Hindlimb muscle (tissue), 1 donor: ENCODE data around the gene ETFA. TPM values are rescaled to one million over a fixed set of nuclear protein-coding genes. Genes with fewer than 3 reads are reported as not detected.

ENCODE experiments used
- DNase-seq: peaks from one replicate; pipeline ENCODE4 v3.0.0-alpha.2; 2013
- polyA plus RNA-seq: library from polyadenylated mRNA; unstranded; fragments of 120-200 nt; gene quantifications from one replicate; pipeline ENCODE4 v1.2.1, GENCODE V29; 2013; ENCODE audit not compliant: insufficient read length

ETFA gene
- polyA plus RNA-seq, 1 donor, result 118 TPM

- DNase-seq, result no peak
These were observed 101.7 kb downstream of the ETFA start for GRCh38 chr15:76209523-76209922.

DNA sequence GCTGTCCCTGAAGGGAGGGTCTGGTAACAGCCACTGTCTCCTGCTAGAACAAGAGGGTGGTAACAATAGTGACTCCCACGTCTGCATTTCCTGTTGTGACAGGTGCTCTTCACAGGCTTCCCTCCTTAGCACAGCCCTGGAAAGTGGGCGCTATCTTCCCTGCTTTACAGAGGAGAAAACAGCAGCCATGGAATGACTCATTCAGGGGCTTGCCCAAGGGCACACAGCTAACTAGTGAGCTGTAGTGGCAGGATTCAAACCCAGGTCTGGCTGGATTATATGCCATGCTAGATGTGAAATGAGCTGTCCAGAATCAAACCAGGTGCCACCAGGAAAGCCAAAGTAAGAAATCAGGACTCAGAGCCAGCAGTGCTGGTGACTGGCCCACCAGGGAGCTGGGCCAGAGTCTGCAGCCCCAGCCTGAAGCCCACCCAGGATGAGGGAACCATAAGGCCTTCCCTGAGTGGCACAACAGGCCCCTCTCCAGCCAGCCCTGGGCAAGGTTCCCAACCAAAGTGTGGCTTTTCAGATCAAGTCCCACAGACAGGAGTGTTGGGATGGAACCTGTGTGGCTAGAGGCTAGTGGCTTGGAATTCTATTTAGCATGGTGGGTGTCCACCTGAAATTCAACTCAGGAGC lies 102.4 kb downstream of the ETFA start:
- no peak for DNase-seq

DNA sequence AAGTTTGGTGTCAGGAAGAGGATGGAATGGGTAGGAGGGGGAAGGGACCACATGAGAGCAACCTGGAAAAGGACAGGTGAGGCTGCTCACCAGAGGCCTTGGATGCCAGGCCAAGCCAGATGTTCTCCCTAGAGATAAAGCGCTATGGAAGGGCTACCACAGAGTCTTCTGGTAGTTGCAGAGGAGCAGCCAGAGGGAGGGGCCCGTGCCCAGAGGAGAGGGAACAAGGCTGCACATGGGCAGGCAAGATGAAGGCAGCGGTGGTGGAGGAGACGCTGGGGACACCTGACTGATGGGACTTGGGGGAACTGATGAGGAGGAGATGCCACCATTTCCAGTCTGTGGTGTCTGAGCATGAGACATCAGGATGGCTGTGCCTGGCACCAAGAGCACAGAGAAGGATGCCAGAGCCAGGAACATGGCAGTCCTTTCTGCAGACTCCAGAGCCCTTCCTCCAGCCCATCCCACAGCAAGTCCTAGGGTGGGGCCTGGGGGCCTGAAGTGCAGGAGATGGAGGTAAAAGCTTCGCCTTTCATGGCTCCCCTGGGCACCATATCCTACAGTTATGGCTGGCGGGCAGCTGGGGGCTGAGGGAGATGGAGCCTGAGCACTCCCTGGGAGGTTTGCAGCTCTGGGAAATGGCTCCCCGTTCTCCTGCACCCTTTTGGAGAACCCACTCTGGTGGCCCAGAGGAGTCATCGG lies 103.0 kb downstream of the ETFA start:
- DNase-seq, result no peak

- DNase-seq, result no peak
These were observed 104.8 kb downstream of the ETFA start for GRCh38 chr15:76206325-76206976.

- no peak for DNase-seq
These were observed 106.3 kb downstream of the ETFA start for GRCh38 chr15:76204916-76205460.

- no peak for DNase-seq
These were observed 107.0 kb downstream of the ETFA start for GRCh38 chr15:76204109-76204845.

DNA sequence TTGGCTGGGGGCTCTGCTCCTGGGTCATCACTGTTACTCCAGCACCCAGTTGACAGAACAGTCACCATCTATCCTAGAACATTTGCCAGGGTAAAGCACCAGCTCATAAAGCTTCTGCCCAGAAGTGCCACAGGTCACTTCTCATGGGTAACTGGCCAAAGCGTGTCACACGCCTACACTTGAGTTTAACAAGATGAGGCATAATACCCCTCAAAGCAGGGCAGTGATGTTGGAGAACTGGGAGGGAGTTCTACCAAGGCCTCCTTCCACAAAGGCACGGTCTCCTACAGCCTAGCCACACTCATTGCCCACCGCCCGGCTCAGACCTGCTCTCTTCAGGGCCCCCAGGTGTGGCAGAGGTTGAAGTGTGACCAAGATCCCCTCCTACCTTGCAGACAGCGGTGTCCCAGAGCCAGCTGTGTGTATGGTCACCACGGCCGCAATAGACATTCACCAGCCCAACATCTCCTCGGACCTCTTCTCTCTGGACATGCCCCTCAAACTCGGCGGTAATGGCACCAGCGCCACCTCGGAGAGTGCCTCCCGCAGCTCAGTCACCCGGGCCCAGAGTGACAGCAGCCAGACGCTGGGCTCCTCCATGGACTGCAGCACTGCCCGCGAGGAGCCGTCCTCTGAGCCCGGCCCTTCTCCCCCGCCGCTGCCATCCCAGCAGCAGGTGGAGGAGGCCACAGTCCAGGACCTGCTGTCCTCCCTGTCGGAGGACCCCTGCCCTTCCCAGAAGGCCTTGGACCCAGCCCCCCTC lies 107.7 kb downstream of the ETFA start:
- no peak for DNase-seq

GRCh38 chr15:76201536-76202255 lies 109.6 kb downstream of the ETFA start:
- no peak for DNase-seq

DNA sequence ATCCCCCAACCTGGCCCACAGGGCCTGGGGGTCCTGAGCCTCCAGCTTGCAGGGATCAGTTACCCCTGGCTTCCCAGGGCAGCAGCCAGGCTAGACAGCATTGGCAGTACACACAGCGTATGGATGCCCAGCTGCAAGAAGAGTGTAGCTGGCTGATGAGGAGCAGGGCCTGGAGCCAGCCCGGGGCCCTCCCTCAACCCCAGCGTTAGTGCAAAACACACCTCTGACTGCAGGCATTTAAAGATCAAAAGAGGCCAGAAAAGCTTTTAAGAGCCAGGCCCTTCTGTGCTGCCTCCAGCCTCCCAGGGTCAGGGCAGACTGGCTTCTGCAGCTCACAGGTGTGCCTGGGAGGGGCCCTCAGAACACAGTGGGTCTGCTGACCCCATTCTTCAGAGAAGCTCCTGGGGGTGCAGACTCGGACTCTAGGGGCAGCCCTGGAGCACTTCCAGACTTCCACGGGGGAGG lies 110.6 kb downstream of the ETFA start:
- no peak for DNase-seq

- no peak for DNase-seq
These were observed 111.2 kb downstream of the ETFA start for GRCh38 chr15:76200083-76200465.

DNA sequence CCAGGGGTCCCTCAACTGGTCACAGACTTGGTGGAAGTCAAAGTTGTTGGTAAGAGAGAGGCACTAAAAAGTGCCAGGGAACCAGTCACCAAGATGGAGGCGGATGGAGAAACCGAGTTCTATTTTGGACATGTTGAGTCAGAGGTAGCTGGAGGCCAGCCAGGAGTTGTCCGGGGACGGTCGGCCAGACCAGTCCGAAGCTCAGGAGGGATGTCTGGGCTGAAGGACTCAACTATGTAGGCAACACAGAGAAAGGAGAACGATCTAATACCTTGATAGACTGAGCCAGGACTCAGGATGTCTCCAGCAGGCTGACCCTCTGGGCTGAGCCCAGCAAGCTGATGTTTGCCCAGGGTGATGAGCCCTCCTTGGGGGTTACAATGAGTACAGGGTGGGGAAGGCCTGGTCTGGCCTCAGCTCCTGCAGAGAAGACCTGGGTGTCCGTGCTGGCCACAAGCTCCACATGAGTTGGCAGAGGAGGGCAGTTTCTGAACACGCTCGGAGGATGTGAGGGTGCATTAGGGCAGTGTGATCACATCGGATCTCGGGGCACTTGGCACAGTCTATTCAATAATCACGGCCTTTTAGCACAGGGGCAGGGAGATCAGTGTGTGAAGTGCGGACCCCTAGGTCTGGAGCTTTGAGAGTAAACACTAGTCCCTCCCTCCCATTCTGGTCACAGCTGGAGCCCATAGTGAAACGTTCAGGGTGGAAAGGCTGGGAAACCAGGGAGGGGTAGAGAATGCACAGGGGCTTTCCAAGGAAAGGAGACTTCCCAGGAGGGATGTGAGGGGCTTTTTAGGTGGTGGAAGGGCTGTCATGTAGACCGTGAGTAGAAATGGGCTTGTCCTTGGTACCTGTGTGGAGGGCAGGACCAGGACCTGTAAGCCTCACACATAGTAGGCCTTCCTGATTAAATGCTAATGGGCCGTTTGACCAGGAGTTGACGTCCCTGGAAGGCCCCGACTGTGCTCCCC lies 111.9 kb downstream of the ETFA start:
- no peak for DNase-seq

DNA sequence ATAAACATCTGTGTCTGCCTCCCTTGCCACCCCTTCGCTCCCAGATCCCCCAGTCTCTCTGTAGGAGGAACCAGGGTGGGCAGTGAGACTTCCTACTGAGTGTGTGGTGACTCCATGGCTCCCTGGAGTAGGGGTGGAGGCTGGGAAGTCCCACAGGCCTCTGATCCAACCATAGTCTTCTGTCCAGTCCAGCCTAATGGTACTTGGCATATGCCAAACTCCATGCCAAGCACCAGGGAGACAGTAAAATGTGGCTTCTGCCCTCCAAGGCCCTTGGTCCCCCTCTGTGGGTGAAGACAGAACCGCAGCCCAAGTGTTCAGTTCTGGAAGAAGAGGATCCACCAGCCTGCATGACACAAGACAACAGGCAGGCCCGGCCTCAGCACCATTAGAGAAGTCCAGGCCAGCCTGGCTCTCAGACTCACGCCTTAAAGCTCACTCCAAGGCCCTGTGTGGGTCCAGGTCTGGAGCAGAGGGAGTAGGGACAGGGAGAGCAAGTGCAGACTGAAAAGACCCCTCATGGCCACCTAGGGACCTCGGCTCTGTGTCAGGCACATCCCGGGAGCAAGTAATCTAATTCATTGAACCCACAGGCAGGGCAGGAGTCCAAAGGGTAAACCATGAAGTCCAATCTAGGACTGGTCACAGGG lies 112.7 kb downstream of the ETFA start:
- DNase-seq, result no peak

DNA sequence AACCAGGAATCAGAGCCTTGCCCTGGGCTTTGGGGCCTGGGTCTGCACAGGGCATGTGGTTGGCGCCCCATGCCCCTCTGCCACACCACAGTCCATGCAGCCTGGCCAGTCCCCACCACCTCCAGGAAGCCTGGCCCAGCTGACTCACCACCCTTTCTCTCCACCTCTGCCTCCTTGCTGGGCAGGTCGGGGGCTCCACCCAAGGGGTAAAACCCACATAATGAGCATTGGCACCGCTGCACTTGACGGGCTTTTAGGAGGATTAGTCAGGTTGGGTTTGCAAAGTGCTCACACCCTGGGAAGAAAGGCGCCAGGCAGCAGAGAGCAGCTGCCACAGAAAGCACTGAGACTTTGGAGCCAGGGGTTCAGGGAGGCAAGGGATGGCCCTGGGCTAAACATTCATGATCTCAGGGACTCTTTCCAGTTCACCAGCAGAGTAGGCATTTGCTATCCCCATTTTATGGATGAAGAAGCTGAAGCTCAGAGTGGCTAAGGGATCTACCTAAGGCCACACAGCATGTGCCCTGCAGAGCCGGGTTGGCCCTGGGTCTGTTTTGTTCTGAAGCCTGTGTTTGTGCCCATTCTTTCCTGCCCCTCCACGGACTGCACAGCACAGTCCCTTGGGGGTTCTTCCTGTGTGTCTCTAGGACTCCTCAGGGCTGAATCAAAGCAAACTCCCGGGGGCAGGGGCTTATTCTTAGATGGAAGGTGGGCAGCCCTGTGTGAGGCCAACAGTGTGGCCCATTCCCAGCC lies 113.4 kb downstream of the ETFA start:
- DNase-seq, result no peak

DNA sequence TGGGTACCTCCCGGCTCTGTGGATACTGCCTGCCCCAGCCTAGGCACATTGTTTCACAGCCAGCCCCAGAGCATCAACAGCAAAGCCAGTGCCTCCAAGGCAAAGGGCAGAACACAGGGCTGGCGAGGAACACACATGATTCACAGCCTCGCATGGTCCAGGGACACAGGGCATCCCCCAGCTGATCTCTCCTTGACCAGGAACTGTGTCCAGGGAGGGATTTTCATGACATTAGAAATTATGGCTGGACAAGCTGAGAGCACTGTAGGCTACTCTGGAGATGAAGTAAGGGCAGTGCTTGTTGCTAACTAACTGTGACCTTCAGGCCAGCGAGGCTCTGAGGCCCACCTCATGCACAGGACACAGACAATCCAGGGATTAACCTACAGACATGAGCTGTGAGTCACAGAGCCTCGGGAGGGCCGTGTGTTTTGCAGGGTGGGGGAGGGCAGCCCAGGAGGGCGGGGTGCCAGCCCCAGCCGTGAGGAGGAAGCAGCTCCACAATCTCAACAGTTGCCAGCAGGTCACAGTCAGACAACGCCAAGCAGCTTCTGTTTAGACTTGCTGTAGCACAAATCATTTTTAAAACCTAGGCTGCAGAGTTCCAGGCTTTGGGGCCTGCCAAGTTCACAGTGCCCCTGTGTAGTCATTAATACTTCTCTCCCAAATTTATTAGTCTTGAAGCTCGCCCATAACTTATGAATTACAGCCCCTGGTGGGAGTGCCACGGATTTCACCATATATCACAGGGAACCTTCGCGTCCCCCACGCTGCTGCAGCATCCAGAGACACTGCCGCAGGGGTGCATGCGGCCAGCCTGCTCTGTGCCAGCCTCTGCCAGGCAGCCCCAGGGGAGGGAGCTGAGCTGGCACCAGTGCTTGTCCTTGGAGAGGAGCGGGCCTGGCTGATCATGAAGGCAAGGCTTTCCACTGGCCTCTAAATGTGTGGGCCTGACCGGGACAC lies 114.7 kb downstream of the ETFA start:
- DNase-seq, result no peak

DNA sequence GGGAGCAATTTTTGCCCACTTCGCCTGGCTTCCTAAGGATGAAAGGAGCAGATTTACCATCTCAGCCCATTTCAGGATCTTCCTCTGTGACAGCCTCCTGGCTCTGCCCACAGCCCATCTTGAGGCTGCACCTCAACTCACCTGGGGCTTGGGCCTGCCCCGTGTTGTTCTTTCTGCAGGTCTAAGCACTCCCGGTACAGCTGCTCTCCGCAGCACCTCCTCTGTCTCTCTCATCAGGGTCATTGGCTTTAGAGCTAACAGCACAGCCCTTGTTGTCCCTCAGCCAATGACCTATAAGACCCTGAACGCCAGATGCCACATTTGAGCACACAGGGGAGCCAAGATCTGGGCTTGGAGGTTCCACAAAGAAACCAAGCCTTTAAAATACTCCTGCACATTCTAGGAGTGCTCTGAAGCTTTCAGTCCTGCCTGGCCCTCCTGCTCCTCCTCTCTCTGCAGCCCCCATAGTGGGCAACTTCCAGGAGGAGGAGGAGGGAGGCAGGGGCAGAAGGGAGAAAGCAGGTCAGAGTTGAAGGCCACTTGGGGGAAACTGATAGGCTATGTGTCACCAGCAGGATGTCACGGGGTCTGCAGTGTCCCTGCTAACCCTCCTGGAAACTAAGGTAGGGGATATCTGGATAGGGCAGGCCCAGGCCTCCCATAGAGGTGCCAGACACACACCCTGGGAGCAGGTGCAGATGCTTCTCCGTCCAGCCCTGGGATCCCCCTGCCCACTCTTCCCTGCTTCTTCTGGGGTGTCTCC lies 115.6 kb downstream of the ETFA start:
- DNase-seq, result no peak

DNA sequence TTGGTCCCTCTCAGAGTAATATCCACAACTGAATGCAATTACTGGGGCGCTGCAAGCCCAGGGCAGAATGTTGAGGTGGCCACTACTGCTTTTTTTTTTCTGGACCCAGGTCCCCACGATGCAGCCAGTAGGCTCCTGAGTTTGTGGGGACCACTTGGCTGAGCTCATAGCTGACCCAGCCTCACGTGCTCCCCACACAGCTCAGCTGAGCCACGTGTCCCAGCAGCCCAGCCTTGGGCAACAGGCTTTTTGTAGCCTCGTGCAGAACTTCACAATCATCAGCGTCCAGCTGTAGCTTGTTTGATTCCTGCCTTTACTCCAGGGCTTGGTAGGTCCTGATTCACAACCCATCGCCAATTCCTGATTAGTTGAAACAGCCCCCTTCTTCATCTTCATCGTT lies 117.3 kb downstream of the ETFA start:
- DNase-seq, result no peak

DNA sequence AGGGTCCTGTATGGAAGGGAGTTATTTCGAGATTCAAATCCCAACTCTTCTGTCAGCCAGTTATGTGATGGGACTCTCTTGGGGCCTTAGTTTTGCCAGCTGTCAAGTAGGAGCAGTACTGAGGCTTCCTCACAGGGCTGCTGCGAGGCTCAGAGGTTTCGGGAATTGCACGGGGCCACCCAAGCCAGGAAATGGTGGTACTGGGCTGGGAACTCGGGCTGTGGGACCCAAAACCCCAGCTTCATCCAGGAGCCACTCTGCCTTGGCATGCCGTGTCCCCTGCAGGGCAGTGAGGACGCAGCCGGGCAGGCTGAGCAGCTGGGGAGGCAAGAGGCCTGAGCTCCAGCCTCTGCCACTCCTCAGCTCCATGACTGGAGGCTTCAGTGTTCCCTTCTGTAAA lies 118.6 kb downstream of the ETFA start:
- no peak for DNase-seq
